Testis (tissue), 2 donors: Measurements from ENCODE around the gene GRK3.

ENCODE experiments used
- CTCF ChIP-seq, 3 experiments: fragments of 450-650 bp in 2 of 3; fragments of 200-600 bp in 1 of 3; sonication (generic) in 1 of 3; IDR thresholded peaks; one replicate each; pipeline ENCODE4 v1.5.1; 2016 to 2019; ENCODE audit warnings: antibody characterized with exemption in 3 of 3, mild to moderate bottlenecking in 2 of 3, moderate library complexity in 1 of 3
- POLR2A ChIP-seq: fragments of 450-650 bp; IDR thresholded peaks from one replicate; pipeline ENCODE4 v1.6.1; 2017; ENCODE audit warnings: antibody characterized with exemption, mild to moderate bottlenecking, moderate library complexity

DNA sequence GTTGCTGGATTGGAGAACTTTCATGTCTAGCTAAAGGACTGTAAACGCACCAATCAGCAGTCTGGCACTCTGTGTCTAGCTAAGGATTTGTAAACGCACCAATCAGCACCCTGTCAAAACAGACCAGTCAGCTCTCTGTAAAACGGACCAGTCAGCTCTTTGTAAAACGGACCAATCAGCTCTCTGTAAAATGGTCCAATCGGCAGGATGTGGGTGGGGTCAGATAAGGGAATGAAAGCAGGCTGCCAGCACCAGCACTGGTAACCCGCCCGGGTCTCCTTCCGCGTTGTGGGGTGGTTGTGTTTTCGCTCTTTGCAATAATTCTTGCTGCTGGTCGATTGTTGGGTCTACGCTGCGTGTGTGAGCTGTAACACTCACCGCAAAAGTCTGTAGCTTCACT lies 188.8 kb downstream of the GRK3 start:
- TF ChIP-seq CTCF (IDR thresholded peaks at IDR 0.05), result no peak
- no peak for TF ChIP-seq POLR2A
